ENCODE results near the gene ALKAL2.

Gene ALKAL2

DNA sequence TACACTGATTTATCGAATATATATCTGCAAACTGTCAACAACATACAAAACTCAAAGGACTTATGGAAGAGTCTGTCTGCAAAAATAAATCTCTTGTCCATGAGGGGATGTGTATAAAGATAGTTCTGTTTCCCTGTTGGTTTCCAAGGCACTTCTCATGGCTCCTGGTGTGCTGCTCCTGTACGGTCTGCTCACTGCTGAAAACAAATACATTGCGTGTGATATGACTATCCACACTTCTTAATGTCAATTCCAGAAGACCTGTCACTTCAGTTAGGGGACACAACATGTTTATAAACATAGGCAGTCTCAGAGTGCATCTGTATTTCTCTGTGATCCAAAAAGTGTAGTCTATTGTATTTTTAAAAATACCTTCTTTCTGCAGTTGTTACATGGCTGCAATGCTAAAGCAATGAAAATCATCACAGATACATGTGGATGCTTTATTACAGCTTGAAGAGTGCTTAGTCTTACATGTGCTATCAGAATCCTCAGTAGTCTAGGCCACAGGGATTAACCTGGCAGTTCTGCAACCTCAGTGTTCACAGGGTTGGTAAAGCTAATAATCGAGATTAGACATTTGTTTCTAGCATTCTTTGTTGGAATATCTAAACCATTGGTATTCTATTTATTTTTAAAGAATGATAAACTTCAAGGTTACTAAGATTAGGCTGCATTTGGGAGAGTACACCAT lies 7.8 kb downstream of the ALKAL2 start:
- no peak overlapping the region for H3K4me3 ChIP-seq (ENCODE audit: low read depth, low read length)
- TF ChIP-seq, protein P1, sequence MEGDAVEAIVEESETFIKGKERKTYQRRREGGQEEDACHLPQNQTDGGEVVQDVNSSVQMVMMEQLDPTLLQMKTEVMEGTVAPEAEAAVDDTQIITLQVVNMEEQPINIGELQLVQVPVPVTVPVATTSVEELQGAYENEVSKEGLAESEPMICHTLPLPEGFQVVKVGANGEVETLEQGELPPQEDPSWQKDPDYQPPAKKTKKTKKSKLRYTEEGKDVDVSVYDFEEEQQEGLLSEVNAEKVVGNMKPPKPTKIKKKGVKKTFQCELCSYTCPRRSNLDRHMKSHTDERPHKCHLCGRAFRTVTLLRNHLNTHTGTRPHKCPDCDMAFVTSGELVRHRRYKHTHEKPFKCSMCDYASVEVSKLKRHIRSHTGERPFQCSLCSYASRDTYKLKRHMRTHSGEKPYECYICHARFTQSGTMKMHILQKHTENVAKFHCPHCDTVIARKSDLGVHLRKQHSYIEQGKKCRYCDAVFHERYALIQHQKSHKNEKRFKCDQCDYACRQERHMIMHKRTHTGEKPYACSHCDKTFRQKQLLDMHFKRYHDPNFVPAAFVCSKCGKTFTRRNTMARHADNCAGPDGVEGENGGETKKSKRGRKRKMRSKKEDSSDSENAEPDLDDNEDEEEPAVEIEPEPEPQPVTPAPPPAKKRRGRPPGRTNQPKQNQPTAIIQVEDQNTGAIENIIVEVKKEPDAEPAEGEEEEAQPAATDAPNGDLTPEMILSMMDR (IDR thresholded peaks at IDR 0.05; ENCODE audit: control insufficient read depth, extremely low read depth, insufficient read depth), result no peak
- no peak for DNase-seq (ENCODE audit: low read depth)

- no peak overlapping the region for H3K4me3 ChIP-seq (ENCODE audit: low read depth, low read length)
- no peak for DNase-seq (ENCODE audit: low read depth)
- TF ChIP-seq, protein P1 (IDR thresholded peaks at IDR 0.05; ENCODE audit: control insufficient read depth, extremely low read depth, insufficient read depth), result no peak
Observed at GRCh38 chr2:279366-279765, 8.5 kb downstream of the ALKAL2 start.

DNA sequence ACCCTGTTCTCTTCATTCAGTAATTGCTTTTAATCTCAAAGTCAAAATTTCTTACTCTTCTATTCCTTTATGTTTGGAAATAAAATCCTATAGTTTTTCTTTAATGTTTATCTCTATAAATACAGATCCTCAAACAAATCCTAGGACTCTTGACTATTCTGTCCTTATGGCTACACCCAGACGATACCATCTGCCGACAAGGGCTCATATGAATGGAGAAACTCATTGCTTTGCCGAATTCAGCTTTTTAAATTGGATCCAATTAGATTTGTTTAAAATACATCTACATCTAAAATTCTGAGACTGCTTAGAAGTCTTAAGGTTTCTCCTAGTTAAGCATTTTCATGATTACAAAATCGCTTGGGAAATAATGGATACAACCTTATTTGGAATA lies 9.0 kb downstream of the ALKAL2 start:
- DNase-seq (ENCODE audit: low read depth), result no peak
- no peak overlapping the region for H3K4me3 ChIP-seq (ENCODE audit: low read depth, low read length)
- TF ChIP-seq, protein P1 (IDR thresholded peaks at IDR 0.05; ENCODE audit: control insufficient read depth, extremely low read depth, insufficient read depth), result no peak

DNA sequence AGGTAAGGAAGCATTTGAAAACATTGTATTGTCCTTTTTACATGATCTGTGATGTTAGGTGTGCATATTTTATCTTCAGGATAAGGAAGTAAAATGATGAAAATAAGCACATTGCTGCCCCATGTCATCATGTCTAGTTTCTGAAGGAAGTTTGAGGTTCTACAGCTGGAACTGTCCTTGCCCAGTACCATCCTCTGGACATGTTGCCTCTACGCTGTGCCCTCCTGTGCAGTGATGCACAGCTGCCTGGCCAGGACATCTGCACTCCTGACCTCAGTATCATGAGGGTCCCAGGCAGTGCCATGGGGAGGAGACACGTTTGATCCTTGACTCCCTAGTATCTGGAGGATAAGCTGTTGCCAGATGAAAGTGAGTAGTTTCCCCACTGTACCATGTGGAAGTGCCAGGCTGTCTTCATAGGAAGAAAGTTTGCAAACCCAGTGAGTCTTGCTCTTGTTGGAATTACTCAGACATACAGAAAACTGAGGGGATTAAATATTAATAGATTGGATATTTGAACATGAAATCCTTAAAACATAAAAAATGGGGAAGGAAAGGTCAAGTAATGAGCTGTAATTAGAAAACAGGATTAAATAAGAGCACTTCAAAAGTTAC lies 9.5 kb downstream of the ALKAL2 start:
- H3K4me3 ChIP-seq (ENCODE audit: low read depth, low read length), result no peak overlapping the region
- TF ChIP-seq, protein P1 (IDR thresholded peaks at IDR 0.05; ENCODE audit: control insufficient read depth, extremely low read depth, insufficient read depth), result no peak
- no peak for DNase-seq (ENCODE audit: low read depth)

DNA sequence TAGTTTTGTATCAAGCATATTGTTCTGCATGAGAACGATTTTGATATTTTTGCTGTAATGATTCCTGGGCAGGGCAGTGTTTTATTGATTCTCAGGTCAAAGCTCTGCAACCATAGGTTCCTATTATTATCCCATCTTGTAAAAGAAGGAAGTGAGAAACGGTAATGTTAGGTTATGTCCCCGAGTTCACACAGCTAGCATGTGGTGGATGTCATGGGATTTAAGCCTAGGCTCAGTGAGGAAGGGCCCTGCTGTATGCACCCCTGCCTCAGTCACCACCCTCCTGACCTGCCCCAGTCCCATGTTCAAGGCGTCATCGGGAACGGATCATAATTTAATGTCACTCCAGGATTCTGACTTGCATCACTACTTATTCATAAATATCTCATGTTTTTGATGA lies 12.4 kb downstream of the ALKAL2 start:
- TF ChIP-seq, protein P1 (IDR thresholded peaks at IDR 0.05; ENCODE audit: control insufficient read depth, extremely low read depth, insufficient read depth), result no peak
- no peak overlapping the region for H3K4me3 ChIP-seq (ENCODE audit: low read depth, low read length)
- no peak for DNase-seq (ENCODE audit: low read depth)

DNA sequence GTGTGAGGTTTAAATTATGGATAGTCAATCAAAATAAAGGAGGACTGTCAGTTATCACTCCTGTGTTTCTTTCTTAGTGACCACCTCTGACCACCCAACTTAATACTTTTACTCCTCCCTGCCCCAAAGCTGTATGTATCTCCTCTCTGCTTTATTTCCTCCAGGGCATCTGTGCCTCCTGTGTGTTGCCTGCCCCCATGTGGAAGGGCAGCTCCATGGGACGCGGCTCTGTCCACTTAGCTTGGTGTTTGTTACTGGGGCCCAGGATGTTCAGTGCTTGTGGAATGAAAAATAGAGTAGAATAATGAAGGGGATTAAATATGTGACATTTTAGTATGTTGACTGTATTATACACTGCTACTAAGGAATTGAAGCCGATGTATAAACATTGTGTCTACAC lies 13.4 kb downstream of the ALKAL2 start:
- no peak for DNase-seq (ENCODE audit: low read depth)
- TF ChIP-seq, protein P1 (IDR thresholded peaks at IDR 0.05; ENCODE audit: control insufficient read depth, extremely low read depth, insufficient read depth), result no peak
- H3K4me3 ChIP-seq (ENCODE audit: low read depth, low read length), result no peak overlapping the region

- no peak overlapping the region for H3K4me3 ChIP-seq (ENCODE audit: low read depth, low read length)
- TF ChIP-seq, protein P1 (IDR thresholded peaks at IDR 0.05; ENCODE audit: control insufficient read depth, extremely low read depth, insufficient read depth), result no peak
- DNase-seq (ENCODE audit: low read depth), result no peak
Observed at GRCh38 chr2:273333-273732, 14.6 kb downstream of the ALKAL2 start.
